DND-41 (cell line): Measurements from ENCODE around the gene CDH20.

Experiments
- ATAC-seq: fragments of 200-7000 bp; cut with Tn5 transposase; 3 replicates; pipeline ENCODE4 v1.9.1; 2021; ENCODE audit warnings: low read depth; ENCODE audit not compliant: insufficient read depth
- DNase-seq: peaks from one replicate; pipeline ENCODE4 v3.0.0-alpha.2; 2020
- H2AFZ ChIP-seq: 2 replicates; pipeline ENCODE4 v1.6.0; 2012; ENCODE audit warnings: low read depth, low read length
- H3K27ac ChIP-seq: 2 replicates; pipeline ENCODE4 v1.5.1; 2012; ENCODE audit warnings: low read length, inconsistent platforms
- H3K27me3 ChIP-seq: fragments of 200-600 bp; sonication (generic); 2 replicates; pipeline ENCODE4 v1.6.0; 2012; ENCODE audit warnings: low read length, mild to moderate bottlenecking, inconsistent platforms; ENCODE audit not compliant: insufficient read depth, poor library complexity
- H3K36me3 ChIP-seq: 2 replicates; pipeline ENCODE4 v1.5.1; 2012; ENCODE audit warnings: low read length, inconsistent platforms; ENCODE audit not compliant: insufficient read depth
- H3K4me1 ChIP-seq: 2 replicates; pipeline ENCODE4 v1.5.1; 2012; ENCODE audit warnings: mild to moderate bottlenecking, low read length; ENCODE audit not compliant: insufficient read depth
- H3K4me2 ChIP-seq: 2 replicates; pipeline ENCODE4 v1.6.0; 2012; ENCODE audit warnings: mild to moderate bottlenecking, moderate library complexity, low read length, inconsistent platforms; ENCODE audit not compliant: insufficient read depth
- H3K4me3 ChIP-seq, 2 experiments: fragments of 200-600 bp in 1 of 2; shearing (Covaris generic) in 1 of 2; 2 replicates each; pipeline ENCODE4 v1.5.1; 2012 to 2016; ENCODE audit warnings: inconsistent platforms in 2 of 2, low read length in 2 of 2, mild to moderate bottlenecking in 2 of 2, low read depth in 1 of 2, moderate library complexity in 1 of 2
- H3K79me2 ChIP-seq: 2 replicates; pipeline ENCODE4 v1.6.0; 2012; ENCODE audit warnings: low read length, inconsistent platforms; ENCODE audit not compliant: insufficient read depth
- H3K9ac ChIP-seq: 2 replicates; pipeline ENCODE4 v1.6.0; 2012; ENCODE audit warnings: low read depth, mild to moderate bottlenecking, inconsistent platforms, low read length, moderate library complexity
- H3K9me3 ChIP-seq: 2 replicates; pipeline ENCODE4 v1.5.1; 2012; ENCODE audit warnings: low read length, moderate library complexity, mild to moderate bottlenecking, inconsistent platforms; ENCODE audit not compliant: insufficient read depth, severe bottlenecking
- H4K20me1 ChIP-seq: 2 replicates; pipeline ENCODE4 v1.6.0; 2012; ENCODE audit warnings: low read length; ENCODE audit not compliant: insufficient read depth
- EZH2 ChIP-seq: IDR thresholded peaks from 3 replicates; pipeline ENCODE4 v1.6.1; 2012; ENCODE audit warnings: borderline replicate concordance, low read depth, mild to moderate bottlenecking, moderate library complexity, low read length, inconsistent platforms; ENCODE audit not compliant: severe bottlenecking
- TF ChIP-seq, protein P1 (sequence below): IDR thresholded peaks from 2 replicates; pipeline ENCODE4 v1.5.1; 2012; ENCODE audit warnings: borderline replicate concordance, low read length, moderate library complexity, mild to moderate bottlenecking; ENCODE audit not compliant: poor library complexity, severe bottlenecking; ENCODE audit errors: extremely low read depth

Gene CDH20

GRCh38 chr18:61388010-61388409 is 54.8 kb downstream of the CDH20 start:
- Histone ChIP-seq H3K4me3 (no peak overlapping the region), H3K4me1 (no peaks in the 10 kb centered on the region), H2AFZ (no peak overlapping the region), H4K20me1 (no peaks in the 10 kb centered on the region), H3K79me2 (no peaks in the 10 kb centered on the region), H3K9ac (no peak overlapping the region), H3K9me3 (no peaks in the 10 kb centered on the region), H3K27ac (no peak overlapping the region), H3K36me3 (no peaks in the 10 kb centered on the region), H3K4me2 (no peak overlapping the region), H3K27me3 (peaks cover 4% of the 10 kb centered on the region)
- ATAC-seq (no peak), DNase-seq (no peak)
- no peak for TF ChIP-seq EZH2
- TF ChIP-seq, protein P1, sequence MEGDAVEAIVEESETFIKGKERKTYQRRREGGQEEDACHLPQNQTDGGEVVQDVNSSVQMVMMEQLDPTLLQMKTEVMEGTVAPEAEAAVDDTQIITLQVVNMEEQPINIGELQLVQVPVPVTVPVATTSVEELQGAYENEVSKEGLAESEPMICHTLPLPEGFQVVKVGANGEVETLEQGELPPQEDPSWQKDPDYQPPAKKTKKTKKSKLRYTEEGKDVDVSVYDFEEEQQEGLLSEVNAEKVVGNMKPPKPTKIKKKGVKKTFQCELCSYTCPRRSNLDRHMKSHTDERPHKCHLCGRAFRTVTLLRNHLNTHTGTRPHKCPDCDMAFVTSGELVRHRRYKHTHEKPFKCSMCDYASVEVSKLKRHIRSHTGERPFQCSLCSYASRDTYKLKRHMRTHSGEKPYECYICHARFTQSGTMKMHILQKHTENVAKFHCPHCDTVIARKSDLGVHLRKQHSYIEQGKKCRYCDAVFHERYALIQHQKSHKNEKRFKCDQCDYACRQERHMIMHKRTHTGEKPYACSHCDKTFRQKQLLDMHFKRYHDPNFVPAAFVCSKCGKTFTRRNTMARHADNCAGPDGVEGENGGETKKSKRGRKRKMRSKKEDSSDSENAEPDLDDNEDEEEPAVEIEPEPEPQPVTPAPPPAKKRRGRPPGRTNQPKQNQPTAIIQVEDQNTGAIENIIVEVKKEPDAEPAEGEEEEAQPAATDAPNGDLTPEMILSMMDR: no peak

- no peak for TF ChIP-seq EZH2
- TF ChIP-seq, protein P1: no peak
- ATAC-seq (no peak), DNase-seq (no peak)
- Histone ChIP-seq H2AFZ (no peak overlapping the region), H3K36me3 (no peaks in the 10 kb centered on the region), H3K27me3 (peaks cover 7% of the 10 kb centered on the region), H3K79me2 (no peaks in the 10 kb centered on the region), H3K4me1 (no peaks in the 10 kb centered on the region), H3K9me3 (no peaks in the 10 kb centered on the region), H3K9ac (no peak overlapping the region), H3K4me3 (no peak overlapping the region), H3K4me2 (no peak overlapping the region), H4K20me1 (no peaks in the 10 kb centered on the region), H3K27ac (no peak overlapping the region)
Observed at GRCh38 chr18:61394983-61395382, 61.8 kb downstream of the CDH20 start.

- ATAC-seq (no peak), DNase-seq (no peak)
- H3K79me2 ChIP-seq: no peaks in the 10 kb centered on the region
- H2AFZ ChIP-seq: no peak overlapping the region
- no peak overlapping the region for H3K9ac ChIP-seq
- peaks cover 7% of the 10 kb centered on the region for H3K27me3 ChIP-seq
- no peak overlapping the region for H3K4me3 ChIP-seq
- H4K20me1 ChIP-seq: no peaks in the 10 kb centered on the region
- H3K4me2 ChIP-seq: no peak overlapping the region
- no peak overlapping the region for H3K27ac ChIP-seq
- TF ChIP-seq, protein P1: no peak
- no peak for TF ChIP-seq EZH2
- no peaks in the 10 kb centered on the region for H3K36me3 ChIP-seq
- H3K9me3 ChIP-seq: no peaks in the 10 kb centered on the region
- H3K4me1 ChIP-seq: no peaks in the 10 kb centered on the region
Observed at GRCh38 chr18:61397222-61397621, 64.0 kb downstream of the CDH20 start.
